Stimulated activated CD4-positive, alpha-beta T cell treated with anti-CD3 and anti-CD28 coated beads, Interleukin-1b, Interleukin-23, amount 100 ng/mL, for 1 hour (primary cell): ENCODE data around the gene DAP.

Experiments used
- DNase-seq, 2 donors: peaks; one replicate each; pipeline ENCODE4 v3.0.0-alpha.2; 2020; ENCODE audit warnings: low read depth in 2 of 2

The DAP gene

GRCh38 chr5:10690460-10691440 lies 70.3 kb downstream of the DAP start:
- DNase-seq = no peak

GRCh38 chr5:10689391-10690081 lies 71.5 kb downstream of the DAP start:
- DNase-seq = no peak

- no peak for DNase-seq
Observed at GRCh38 chr5:10688651-10689171, 72.3 kb downstream of the DAP start.

- no peak for DNase-seq
Observed at GRCh38 chr5:10686890-10687289, 74.1 kb downstream of the DAP start.

GRCh38 chr5:10685115-10685521 lies 75.9 kb downstream of the DAP start:
- no peak for DNase-seq

GRCh38 chr5:10684303-10685086 lies 76.5 kb downstream of the DAP start:
- no peak for DNase-seq

- no peak for DNase-seq
Observed at GRCh38 chr5:10682801-10683525, 78.1 kb downstream of the DAP start.

GRCh38 chr5:10681731-10682679 lies 79.0 kb downstream of the DAP start:
- DNase-seq = no peak

GRCh38 chr5:10680876-10681481 lies 80.1 kb downstream of the DAP start:
- no peak for DNase-seq

- no peak for DNase-seq
Observed at GRCh38 chr5:10679336-10679988, 81.6 kb downstream of the DAP start.

GRCh38 chr5:10678244-10678643 lies 82.8 kb downstream of the DAP start:
- no peak for DNase-seq

- no peak for DNase-seq
Observed at GRCh38 chr5:10677533-10677932, 83.5 kb downstream of the DAP start.

GRCh38 chr5:10676946-10677345 lies 84.1 kb downstream of the DAP start:
- no peak for DNase-seq

- DNase-seq = no peak
Observed at GRCh38 chr5:10676224-10676623, 84.8 kb downstream of the DAP start.

- DNase-seq = no peak
Observed at GRCh38 chr5:10675177-10675700, 85.8 kb downstream of the DAP start.

GRCh38 chr5:10674582-10674981 lies 86.5 kb downstream of the DAP start:
- DNase-seq = no peak

GRCh38 chr5:10674096-10674495 lies 86.9 kb downstream of the DAP start:
- DNase-seq = no peak

GRCh38 chr5:10673407-10673806 lies 87.6 kb downstream of the DAP start:
- no peak for DNase-seq

GRCh38 chr5:10673017-10673389 lies 88.0 kb downstream of the DAP start:
- no peak for DNase-seq
